DMS79 treated with DMSO at 0.1 percent for 48 hours (cell line): Measurements from ENCODE around the gene USP5.

Experiments used
- DNase-seq: peaks from one replicate; lab custom pipeline; 2025; lab: John Stamatoyannopoulos, UW

USP5 gene

GRCh38 chr12:6825398-6826124 is 26.4 kb upstream of the USP5 start:
- peak; percentile 65 for DNase-seq

GRCh38 chr12:6826125-6826733 is 25.7 kb upstream of the USP5 start:
- no peak for DNase-seq

GRCh38 chr12:6826734-6827436 is 25.1 kb upstream of the USP5 start:
- DNase-seq: no peak

- peak; percentile 81 for DNase-seq
Measured at GRCh38 chr12:6827437-6827911, 24.5 kb upstream of the USP5 start.

GRCh38 chr12:6827982-6828780 is 23.8 kb upstream of the USP5 start, which contains the start of gene P3H3:
Gene P3H3 (plus strand): TSS chr12:6828407. CDS start chr12:6828441, 34 bp downstream.
- DNase-seq: peak; percentile 59

- DNase-seq: no peak
Measured at GRCh38 chr12:6828781-6829535, 23.0 kb upstream of the USP5 start.

- DNase-seq: peak; percentile 61
Measured at GRCh38 chr12:6829536-6830220, 22.3 kb upstream of the USP5 start.

GRCh38 chr12:6830286-6830890 is 21.6 kb upstream of the USP5 start:
- DNase-seq: no peak

- DNase-seq: no peak
Measured at GRCh38 chr12:6830999-6831398, 21.0 kb upstream of the USP5 start.

GRCh38 chr12:6831450-6831995 is 20.4 kb upstream of the USP5 start:
- no peak for DNase-seq

- DNase-seq: no peak
Measured at GRCh38 chr12:6832125-6832524, 19.8 kb upstream of the USP5 start.

- DNase-seq: no peak
Measured at GRCh38 chr12:6833189-6833890, 18.6 kb upstream of the USP5 start.

- no peak for DNase-seq
Measured at GRCh38 chr12:6834254-6834653, 17.7 kb upstream of the USP5 start.

GRCh38 chr12:6834873-6835272 is 17.1 kb upstream of the USP5 start:
- DNase-seq: no peak

- no peak for DNase-seq
Measured at GRCh38 chr12:6836851-6837250, 15.1 kb upstream of the USP5 start.

- DNase-seq: no peak
Measured at GRCh38 chr12:6837370-6838060, 14.4 kb upstream of the USP5 start.

- no peak for DNase-seq
Measured at GRCh38 chr12:6838854-6839253, 13.1 kb upstream of the USP5 start.

- peak; percentile 14 for DNase-seq
Measured at GRCh38 chr12:6839482-6840201, 12.3 kb upstream of the USP5 start.
